ENCODE measurements around the gene GALR1. TPM values are rescaled to one million over a fixed set of nuclear protein-coding genes. Genes with fewer than 3 reads are reported as not detected.

The GALR1 gene
- total and polyA plus RNA-seq, 2 experiments from 2014 or later: 0.32 to 1.1 TPM

- TF ChIP-seq, protein P1, sequence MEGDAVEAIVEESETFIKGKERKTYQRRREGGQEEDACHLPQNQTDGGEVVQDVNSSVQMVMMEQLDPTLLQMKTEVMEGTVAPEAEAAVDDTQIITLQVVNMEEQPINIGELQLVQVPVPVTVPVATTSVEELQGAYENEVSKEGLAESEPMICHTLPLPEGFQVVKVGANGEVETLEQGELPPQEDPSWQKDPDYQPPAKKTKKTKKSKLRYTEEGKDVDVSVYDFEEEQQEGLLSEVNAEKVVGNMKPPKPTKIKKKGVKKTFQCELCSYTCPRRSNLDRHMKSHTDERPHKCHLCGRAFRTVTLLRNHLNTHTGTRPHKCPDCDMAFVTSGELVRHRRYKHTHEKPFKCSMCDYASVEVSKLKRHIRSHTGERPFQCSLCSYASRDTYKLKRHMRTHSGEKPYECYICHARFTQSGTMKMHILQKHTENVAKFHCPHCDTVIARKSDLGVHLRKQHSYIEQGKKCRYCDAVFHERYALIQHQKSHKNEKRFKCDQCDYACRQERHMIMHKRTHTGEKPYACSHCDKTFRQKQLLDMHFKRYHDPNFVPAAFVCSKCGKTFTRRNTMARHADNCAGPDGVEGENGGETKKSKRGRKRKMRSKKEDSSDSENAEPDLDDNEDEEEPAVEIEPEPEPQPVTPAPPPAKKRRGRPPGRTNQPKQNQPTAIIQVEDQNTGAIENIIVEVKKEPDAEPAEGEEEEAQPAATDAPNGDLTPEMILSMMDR (conservative IDR thresholded peaks at IDR 0.05; ENCODE audit: low read depth in 2 of 2): no peak
- no peak for TF ChIP-seq REST (IDR thresholded peaks at IDR 0.05; ENCODE audit: unreplicated experiment)
- TF ChIP-seq JUNB (IDR thresholded peaks at IDR 0.05; ENCODE audit: unreplicated experiment): no peak
- no peak for TF ChIP-seq EZH2phosphoT487 (IDR thresholded peaks at IDR 0.05; ENCODE audit: unreplicated experiment)
- no peak for TF ChIP-seq ZNF114 (CRISPR knock-in tag; IDR thresholded peaks at IDR 0.05)
- TF ChIP-seq NANOG (IDR thresholded peaks at IDR 0.05; ENCODE audit: borderline replicate concordance): no peak
Observed at GRCh38 chr18:77210249-77210648, 39.4 kb upstream of the GALR1 start (continued).

- Mint-ChIP-seq H3K36me3 (ENCODE audit: low read depth) (no peaks in the 10 kb centered on the region), H3K4me1 (peaks cover 7% of the 10 kb centered on the region; the same call in 2 of the 3 replicates), H3K27me3 (ENCODE audit: insufficient read depth, low read depth, poor library complexity) (peaks cover 3% of the 10 kb centered on the region), H3K4me3 (no peak overlapping the region), H3K27ac (no peak overlapping the region), H3K9me3 (no peaks in the 10 kb centered on the region; the same call in 2 of the 3 replicates)
- Histone ChIP-seq H3K4me1 (ENCODE audit: insufficient read depth) (peaks cover 8% of the 10 kb centered on the region; the same call in 1 of the 2 replicates), H3K4me3 (no peak overlapping the region), H3K4me2 (no peak overlapping the region), H3K27me3 (ENCODE audit: insufficient read depth) (no peaks in the 10 kb centered on the region), H3K9me2 (ENCODE audit: insufficient read depth) (peaks cover 3% of the 10 kb centered on the region; the same call in 1 of the 2 replicates), H4K20me1 (replicated peaks; ENCODE audit: insufficient read depth) (no peaks in the 10 kb centered on the region), H3K79me2 (replicated peaks; ENCODE audit: insufficient read depth) (no peaks in the 10 kb centered on the region), H3K27ac (ENCODE audit: low read depth) (no peak overlapping the region), H3F3A (replicated peaks; ENCODE audit: low read depth) (no peaks in the 10 kb centered on the region), H3K36me3 (ENCODE audit: insufficient read depth) (no peaks in the 10 kb centered on the region), H2AFZ (peak overlapping the region; percentile 61; the same call in 1 of the 2 replicates)
- ATAC-seq (no peak), DNase-seq (ENCODE audit: low spot score) (no peak)
- TF ChIP-seq JUNB (IDR thresholded peaks at IDR 0.05; ENCODE audit: unreplicated experiment) (no peak), ZNF331 (CRISPR knock-in tag; IDR thresholded peaks at IDR 0.05; ENCODE audit: low read depth) (no peak), POLR2AphosphoS5 (IDR thresholded peaks at IDR 0.05; ENCODE audit: low read depth) (no peak), REST (IDR thresholded peaks at IDR 0.05; ENCODE audit: unreplicated experiment) (no peak), CREB1 (CRISPR knock-in tag; IDR thresholded peaks at IDR 0.05; ENCODE audit: low read depth) (no peak)
- TF ChIP-seq, protein P1 (conservative IDR thresholded peaks at IDR 0.05; ENCODE audit: low read depth in 2 of 2): no peak
- TF ChIP-seq, protein P2, sequence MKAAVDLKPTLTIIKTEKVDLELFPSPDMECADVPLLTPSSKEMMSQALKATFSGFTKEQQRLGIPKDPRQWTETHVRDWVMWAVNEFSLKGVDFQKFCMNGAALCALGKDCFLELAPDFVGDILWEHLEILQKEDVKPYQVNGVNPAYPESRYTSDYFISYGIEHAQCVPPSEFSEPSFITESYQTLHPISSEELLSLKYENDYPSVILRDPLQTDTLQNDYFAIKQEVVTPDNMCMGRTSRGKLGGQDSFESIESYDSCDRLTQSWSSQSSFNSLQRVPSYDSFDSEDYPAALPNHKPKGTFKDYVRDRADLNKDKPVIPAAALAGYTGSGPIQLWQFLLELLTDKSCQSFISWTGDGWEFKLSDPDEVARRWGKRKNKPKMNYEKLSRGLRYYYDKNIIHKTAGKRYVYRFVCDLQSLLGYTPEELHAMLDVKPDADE (IDR thresholded peaks at IDR 0.05): no peak
Observed at GRCh38 chr18:77218642-77219041, 31.0 kb upstream of the GALR1 start.

Data from GM23338 (cell line).